GM12892 (cell line): ENCODE data around the gene PAFAH2.

ENCODE experiments used
- POLR2A ChIP-seq: IDR thresholded peaks from 2 replicates; pipeline ENCODE4 v1.6.1; 2011; ENCODE audit warnings: low read depth, low read length, control low read depth
- POLR2AphosphoS5 ChIP-seq: IDR thresholded peaks from 2 replicates; pipeline ENCODE4 v1.6.1; 2011; ENCODE audit warnings: low read depth, low read length, control low read depth
- TAF1 ChIP-seq: IDR thresholded peaks from 2 replicates; pipeline ENCODE4 v1.6.1; 2011; ENCODE audit warnings: low read depth, mild to moderate bottlenecking, control low read depth, low read length, borderline replicate concordance

GRCh38 chr1:25979210-25979609, 18.7 kb downstream of the PAFAH2 start:
- no peak for TF ChIP-seq TAF1
- TF ChIP-seq POLR2AphosphoS5: no peak
- TF ChIP-seq POLR2A: no peak
